Calu3 (cell line): ENCODE data around the gene DNAAF5. TPM values are rescaled to one million over a fixed set of nuclear protein-coding genes. Genes with fewer than 3 reads are reported as not detected.

Source experiments
- BruUV-seq: library from RNA; stranded (reverse); fragments of 400-500 nt; replicated peaks from 2 replicates; lab custom pipeline; 2021; lab: Mats Ljungman, UMichigan
- CTCF ChIA-PET: fragments of 300-600 bp; sonication (Branson Sonifier 250); formaldehyde crosslinking; loops from one replicate; lab custom pipeline; 2022; ENCODE audit warnings: antibody characterized with exemption; lab: Charles Lee
- DNase-seq: peaks from one replicate; pipeline ENCODE4 v3.0.0; 2022
- H3K27ac Mint-ChIP-seq: one replicate; pipeline ENCODE4 v1.8.0; 2022; ENCODE audit warnings: mixed read lengths; ENCODE audit not compliant: unreplicated experiment
- H3K27me3 Mint-ChIP-seq: one replicate; pipeline ENCODE4 v1.8.0; 2022; ENCODE audit warnings: mixed read lengths; ENCODE audit not compliant: unreplicated experiment
- H3K36me3 Mint-ChIP-seq: one replicate; pipeline ENCODE4 v1.8.0; 2022; ENCODE audit warnings: mild to moderate bottlenecking, moderate library complexity, mixed read lengths; ENCODE audit not compliant: insufficient read depth, unreplicated experiment
- H3K4me1 Mint-ChIP-seq: one replicate; pipeline ENCODE4 v1.8.0; 2022; ENCODE audit warnings: mild to moderate bottlenecking, low read depth, mixed read lengths; ENCODE audit not compliant: unreplicated experiment
- H3K4me3 Mint-ChIP-seq: one replicate; pipeline ENCODE4 v1.8.0; 2022; ENCODE audit warnings: mild to moderate bottlenecking, low read depth, moderate library complexity, mixed read lengths; ENCODE audit not compliant: unreplicated experiment
- H3K9me3 Mint-ChIP-seq: one replicate; pipeline ENCODE4 v1.8.0; 2022; ENCODE audit warnings: low read depth, mixed read lengths; ENCODE audit not compliant: unreplicated experiment
- CTCF ChIP-seq: fragments of 200-600 bp; IDR thresholded peaks from one replicate; pipeline ENCODE4 v1.8.0; 2022; ENCODE audit warnings: antibody characterized with exemption; ENCODE audit not compliant: unreplicated experiment
- intact Hi-C: fragments of 100-400 bp; cut with micrococcal nuclease; formaldehyde crosslinking; loops from one replicate; pipeline ENCODE4 v1.10.0; 2022; ENCODE audit not compliant: unreplicated experiment
- total RNA-seq: library from RNA; stranded (reverse); gene quantifications from 2 replicates; pipeline ENCODE4 v1.2.3, GENCODE V29; 2022

Gene DNAAF5
- total RNA-seq, 1 experiment from 2014 or later, result 57.2 TPM

- intact Hi-C loops, result no loop called here
Measured at GRCh38 chr7:767580-767940, 41.1 kb downstream of the DNAAF5 start.

GRCh38 chr7:767941-768731 is 41.6 kb downstream of the DNAAF5 start:
- CTCF ChIA-PET, result interaction anchor here (0.6 to 0.7 kb wide), 2 partner anchors 36 to 120 kb away, joined by 4 to 9 read pairs; no protein-coding TSS in a partner anchor
- no TSS peak for BruUV-seq
- DNase-seq, result no peak
- Mint-ChIP-seq H3K27me3 (no peaks in the 10 kb centered on the region), H3K4me1 (no peaks in the 10 kb centered on the region), H3K36me3 (peaks cover 59% of the 10 kb centered on the region), H3K9me3 (no peaks in the 10 kb centered on the region), H3K27ac (no peak overlapping the region), H3K4me3 (no peak overlapping the region)
- no peak for TF ChIP-seq CTCF
- intact Hi-C loops, result no loop called here

More at GRCh38 chr7:767580-767940, 41.1 kb downstream of the DNAAF5 start:
- Mint-ChIP-seq H3K4me3 (no peak overlapping the region), H3K9me3 (no peaks in the 10 kb centered on the region), H3K4me1 (no peaks in the 10 kb centered on the region), H3K36me3 (peaks cover 64% of the 10 kb centered on the region), H3K27me3 (no peaks in the 10 kb centered on the region), H3K27ac (peak overlapping the region; percentile 2)
- DNase-seq, result no peak
- no peak for TF ChIP-seq CTCF
- no TSS peak for BruUV-seq
- CTCF ChIA-PET, result interaction anchor here (0.6 to 0.7 kb wide), 3 partner anchors 35 to 131 kb away, joined by 3 to 9 read pairs (median 9); no protein-coding TSS in a partner anchor

GRCh38 chr7:768881-769504 is 42.5 kb downstream of the DNAAF5 start:
- intact Hi-C loops, result no loop called here
- Mint-ChIP-seq H3K9me3 (no peaks in the 10 kb centered on the region), H3K36me3 (peaks cover 63% of the 10 kb centered on the region), H3K27ac (no peak overlapping the region), H3K27me3 (no peaks in the 10 kb centered on the region), H3K4me3 (no peak overlapping the region), H3K4me1 (no peaks in the 10 kb centered on the region)
- TF ChIP-seq CTCF, result no peak
- no peak for DNase-seq
- CTCF ChIA-PET, result interaction anchor here (0.6 kb wide), 1 partner anchor 232 kb away, joined by 5 read pairs; no protein-coding TSS in a partner anchor
- no TSS peak for BruUV-seq

- intact Hi-C loops, result no loop called here
- Mint-ChIP-seq H3K27me3 (no peaks in the 10 kb centered on the region), H3K9me3 (no peaks in the 10 kb centered on the region), H3K36me3 (peaks cover 67% of the 10 kb centered on the region), H3K4me1 (no peaks in the 10 kb centered on the region), H3K27ac (no peak overlapping the region), H3K4me3 (no peak overlapping the region)
- no peak for TF ChIP-seq CTCF
- CTCF ChIA-PET, result no interaction called here
- no TSS peak for BruUV-seq
- DNase-seq, result no peak
Measured at GRCh38 chr7:770336-770735, 43.8 kb downstream of the DNAAF5 start.
